ENCODE results near the gene ZNF3. TPM values are rescaled to one million over a fixed set of nuclear protein-coding genes. Genes with fewer than 3 reads are reported as not detected.
A peak's percentile ranks its signal among the peaks of the same experiment; 100 is the strongest.

Gene ZNF3
- total and polyA plus RNA-seq, 9 of the 15 experiments (the other 6 are each of a cell fraction or from before 2014, with no cell fraction given) = 30.0 to 64.9 (median 51.5) TPM

GRCh38 chr7:100085515-100085914 lies 4.0 kb upstream of the ZNF3 start:
- ATAC-seq (no peak), FAIRE-seq (no peak), DNase-seq (ENCODE audit: extremely low read depth in 1 of 4, low spot score in 3 of 4) (no peak)
- no peak overlapping the region for H3K4me2 ChIP-seq (ENCODE audit: insufficient read depth, low read length)
- peak overlapping the region; percentile 26 for H2AFZ ChIP-seq (ENCODE audit: low read depth, low read length)
- intact Hi-C loops (cut with micrococcal nuclease) (no loop called here), in situ Hi-C loops (cut with MboI) (no loop called here)
- H3K9ac ChIP-seq (ENCODE audit: insufficient read depth in 1 of 2, low read depth in 2 of 2, low read length in 2 of 2) = no peak overlapping the region
- H3K9me3 ChIP-seq (replicated peaks; ENCODE audit: control insufficient read depth, insufficient read depth, low read depth, low read length) = no peaks in the 10 kb centered on the region
- H3K9me1 ChIP-seq (ENCODE audit: control insufficient read depth, insufficient read depth, low read length) = no peaks in the 10 kb centered on the region
- no peaks in the 10 kb centered on the region for H3K27me3 ChIP-seq (ENCODE audit: control insufficient read depth in 2 of 2, insufficient read depth in 2 of 2, low read length in 2 of 2)
- POLR2A ChIA-PET = interaction anchor here (0.8 to 2.1 kb wide), 3 partner anchors 8 to 15 kb away, joined by 4 to 10 read pairs (median 8); no protein-coding TSS in a partner anchor
- no peak overlapping the region for H3K4me3 ChIP-seq
- peaks cover 8% of the 10 kb centered on the region for H3K36me3 ChIP-seq (ENCODE audit: control insufficient read depth, insufficient read depth, low read length)
- no TSS peak for BruUV-seq (replicated peaks)
- H3K27ac ChIP-seq (ENCODE audit: extremely low read depth, low read depth, low read length) = no peak overlapping the region
- peaks cover 31 to 43% of the 10 kb centered on the region in 2 experiments for H3K4me1 ChIP-seq (replicated peaks in 1 of 2; ENCODE audit: control insufficient read depth in 2 of 2, insufficient read depth in 2 of 2, low read length in 2 of 2)
- 56% methylated on average over 3 of the region's 3 CpGs for WGBS (ENCODE audit: insufficient coverage, low coverage, missing lambda C conversion rate)
- peaks cover 29% of the 10 kb centered on the region for H3K79me2 ChIP-seq (ENCODE audit: control insufficient read depth, insufficient read depth, low read length)
- CTCF ChIA-PET (ENCODE audit: low intra/inter-chr PET ratio) = interaction anchor here (0.6 kb wide), 1 partner anchor 94 kb away, joined by 5 read pairs; no protein-coding TSS in a partner anchor
- H4K20me1 ChIP-seq (replicated peaks; ENCODE audit: control insufficient read depth, insufficient read depth, low read length) = no peaks in the 10 kb centered on the region
- no peak for TF ChIP-seq MBD1 (CRISPR knock-in tag; IDR thresholded peaks at IDR 0.05)
- TF ChIP-seq CEBPB (tag; IDR thresholded peaks at IDR 0.05) = peak; percentile 80
- TF ChIP-seq HNRNPH1 (optimal IDR thresholded peaks at IDR 0.05; ENCODE audit: low read depth, low read length) = no peak
- no peak for TF ChIP-seq RERE (CRISPR knock-in tag; IDR thresholded peaks at IDR 0.05; ENCODE audit: borderline replicate concordance)
- no peak for TF ChIP-seq ZNF764 (CRISPR knock-in tag; IDR thresholded peaks at IDR 0.05; ENCODE audit: low read depth)
- TF ChIP-seq CEBPG (CRISPR knock-in tag; IDR thresholded peaks at IDR 0.05) = no peak
- TF ChIP-seq CEBPG (tag; conservative IDR thresholded peaks at IDR 0.05 in 1 of 2, IDR thresholded peaks at IDR 0.05 in 1 of 2) = peak; percentile 45 to 46; a peak in 3 of 4 replicates
- TF ChIP-seq TBP (optimal IDR thresholded peaks at IDR 0.05; ENCODE audit: low read depth, low read length) = no peak
- no peak for TF ChIP-seq MCM7 (IDR thresholded peaks at IDR 0.05)
- TF ChIP-seq U2AF2 (optimal IDR thresholded peaks at IDR 0.05; ENCODE audit: low read depth, low read length) = no peak
- TF ChIP-seq ETV5 (CRISPR knock-in tag; IDR thresholded peaks at IDR 0.05; ENCODE audit: low read depth) = no peak
- no peak for TF ChIP-seq GTF2A2 (tag; IDR thresholded peaks at IDR 0.05)
- no peak for TF ChIP-seq PRPF4 (IDR thresholded peaks at IDR 0.05; ENCODE audit: insufficient read depth, low read depth, low read length, poor library complexity, severe bottlenecking)
- TF ChIP-seq ID3 (CRISPR knock-in tag; IDR thresholded peaks at IDR 0.05) = no peak
- TF ChIP-seq ID3 (tag; IDR thresholded peaks at IDR 0.05) = no peak
